Measurements from ENCODE around the gene ALK. TPM values are rescaled to one million over a fixed set of nuclear protein-coding genes. Genes with fewer than 3 reads are reported as not detected.

ALK gene
- total RNA-seq, 4 donors from 2014 or later = 0.66 TPM; not detected in 3

DNA sequence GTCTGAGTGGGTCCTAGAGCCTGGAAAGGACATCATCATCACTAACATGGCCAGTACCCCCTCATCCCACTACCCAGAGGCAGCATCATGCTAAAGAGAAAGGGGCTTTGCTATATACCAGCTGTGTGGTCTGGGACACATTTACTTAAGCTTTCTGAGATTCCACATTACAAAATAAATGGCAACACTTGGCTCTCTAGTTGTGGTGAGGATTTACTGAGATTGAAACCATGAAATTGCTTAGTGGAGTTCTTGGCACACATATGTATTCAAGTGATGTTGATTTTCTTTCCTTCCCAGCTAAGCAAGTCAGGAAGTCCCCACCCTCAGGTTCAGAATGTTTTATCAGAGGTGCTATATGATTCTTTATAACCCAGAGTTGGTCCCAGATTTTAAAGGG is 444.2 kb downstream of the ALK start:
- TF ChIP-seq POLR2A (IDR thresholded peaks at IDR 0.05) (no peak), CTCF (IDR thresholded peaks at IDR 0.05) (no peak)
- DNase-seq (ENCODE audit: low spot score in 2 of 2) = no peak
- no peak overlapping the region for H3K4me3 ChIP-seq (ENCODE audit: low read depth, poor library complexity, severe bottlenecking)
- intact Hi-C loops (cut with DNase I; ENCODE audit: low total_unique reads) = no loop called here

DNA sequence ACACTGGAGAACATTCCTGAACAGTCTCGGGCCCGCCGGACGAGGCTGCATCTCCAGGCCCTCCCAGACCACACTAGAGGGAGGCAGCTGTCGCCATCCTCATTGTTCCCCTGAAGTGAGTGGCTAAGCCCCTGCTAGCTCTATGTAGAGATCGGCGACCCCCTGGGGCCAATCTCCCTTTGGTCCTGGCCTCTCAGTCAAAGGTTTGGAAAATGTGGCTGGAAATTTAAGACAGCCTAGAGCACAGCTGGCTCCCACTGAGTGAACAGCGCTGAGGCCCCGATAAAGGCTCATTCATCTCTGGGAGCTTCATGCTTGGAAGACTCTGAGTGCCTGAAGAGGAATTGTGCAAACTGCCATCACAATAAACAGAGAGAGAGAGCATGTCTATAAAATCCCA is 445.9 kb downstream of the ALK start:
- no peak overlapping the region for H3K4me3 ChIP-seq (ENCODE audit: low read depth, poor library complexity, severe bottlenecking)
- intact Hi-C loops (cut with DNase I; ENCODE audit: low total_unique reads) = no loop called here
- DNase-seq (ENCODE audit: low spot score in 2 of 2) = no peak
- TF ChIP-seq CTCF (IDR thresholded peaks at IDR 0.05) = no peak
- no peak for TF ChIP-seq POLR2A (IDR thresholded peaks at IDR 0.05)
- 66 to 85% methylated on average over 9 of the region's 9 CpGs for WGBS, 2 donors

DNA sequence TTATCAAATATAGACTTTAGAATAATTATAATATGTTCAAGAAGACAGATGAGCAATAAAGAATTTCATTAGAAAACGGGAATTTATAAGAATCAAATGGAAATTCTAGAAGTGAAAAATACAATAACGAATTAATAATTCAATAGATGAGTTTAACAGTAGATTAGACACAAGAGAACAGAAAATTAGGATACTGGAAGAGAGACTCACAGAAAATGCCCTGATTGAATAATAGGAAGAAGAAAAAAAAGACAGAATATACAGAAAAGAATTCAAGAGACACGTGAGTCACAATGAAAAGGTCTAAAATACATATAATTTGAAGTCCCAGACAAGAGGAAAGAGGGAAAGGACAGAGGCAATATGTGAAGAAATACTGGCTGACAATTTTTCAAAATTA is 451.4 kb downstream of the ALK start:
- 65 to 68% methylated on average over 3 of the region's 3 CpGs for WGBS, 2 donors
- no peak for DNase-seq (ENCODE audit: low spot score in 2 of 2)
- no peak overlapping the region for H3K4me3 ChIP-seq (ENCODE audit: low read depth, poor library complexity, severe bottlenecking)
- TF ChIP-seq CTCF (IDR thresholded peaks at IDR 0.05) (no peak), POLR2A (IDR thresholded peaks at IDR 0.05) (no peak)
- intact Hi-C loops (cut with DNase I; ENCODE audit: low total_unique reads) = no loop called here

DNA sequence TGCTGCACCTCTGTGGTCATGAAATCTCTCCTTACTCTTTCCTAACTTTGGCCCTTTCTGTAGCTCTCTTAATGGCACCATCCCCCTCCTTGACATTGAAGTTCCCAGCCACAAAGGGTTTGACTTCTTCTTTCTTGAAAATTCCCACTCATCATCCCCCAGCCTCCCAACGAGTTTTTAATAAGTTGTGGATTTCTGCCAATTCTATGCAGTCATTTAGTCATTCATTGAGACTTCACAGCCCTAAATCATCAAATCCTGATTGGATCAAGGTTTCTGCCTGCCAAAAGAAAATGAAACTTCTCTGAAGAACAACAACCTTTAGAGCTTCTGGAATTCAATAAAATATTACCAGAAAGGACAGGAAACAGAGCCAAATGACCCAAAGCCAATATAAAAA is 451.9 kb downstream of the ALK start:
- no peak for DNase-seq (ENCODE audit: low spot score in 2 of 2)
- H3K4me3 ChIP-seq (ENCODE audit: low read depth, poor library complexity, severe bottlenecking) = no peak overlapping the region
- no peak for TF ChIP-seq POLR2A (IDR thresholded peaks at IDR 0.05)
- TF ChIP-seq CTCF (IDR thresholded peaks at IDR 0.05) = no peak
- WGBS, 2 donors = 12 to 14% methylated on average over 1 of the region's 1 CpG
- intact Hi-C loops (cut with DNase I; ENCODE audit: low total_unique reads) = no loop called here

DNA sequence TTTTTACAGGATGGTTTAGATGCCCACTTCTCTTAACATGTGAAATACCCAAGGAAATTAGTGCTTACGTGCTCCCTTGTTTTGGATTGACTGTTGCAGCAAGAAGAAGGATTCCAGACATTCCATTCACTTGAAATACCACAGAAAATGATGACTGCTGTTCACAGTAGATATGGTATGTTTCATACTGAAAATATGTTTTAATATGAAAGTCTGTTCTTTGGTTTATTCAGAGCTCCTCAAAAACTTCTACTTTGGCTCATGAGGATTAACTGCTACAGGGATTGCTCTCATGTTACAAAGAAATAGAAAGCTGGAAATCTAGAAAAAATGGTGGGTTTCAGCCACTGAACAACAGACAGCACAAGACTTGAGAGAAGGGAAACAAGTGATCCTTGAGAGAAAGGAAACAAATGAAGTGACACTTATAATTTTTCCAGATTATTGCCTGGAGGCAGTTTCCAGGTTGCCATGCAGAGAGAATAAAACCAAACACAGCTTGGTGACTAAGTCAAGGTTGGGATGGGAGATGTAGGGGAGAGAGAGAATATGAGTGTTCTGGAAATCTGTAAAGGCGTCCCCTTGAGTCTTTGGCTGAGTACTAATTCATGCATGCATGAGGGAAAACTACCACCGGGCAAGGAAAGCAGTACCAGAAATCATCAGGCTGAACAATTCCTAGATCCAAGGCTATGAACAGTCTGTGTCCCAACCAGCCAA is 458.0 kb downstream of the ALK start:
- DNase-seq (ENCODE audit: low spot score in 2 of 2) = no peak
- intact Hi-C loops (cut with DNase I; ENCODE audit: low total_unique reads) = no loop called here
- no peak overlapping the region for H3K4me3 ChIP-seq (ENCODE audit: low read depth, poor library complexity, severe bottlenecking)
- WGBS, 2 donors = 65 to 71% methylated on average over 3 of the region's 3 CpGs
- TF ChIP-seq CTCF (IDR thresholded peaks at IDR 0.05) = no peak
- TF ChIP-seq POLR2A (IDR thresholded peaks at IDR 0.05) = no peak

GRCh38 chr2:29462293-29462692 is 459.1 kb downstream of the ALK start:
- TF ChIP-seq CTCF (IDR thresholded peaks at IDR 0.05) (no peak), POLR2A (IDR thresholded peaks at IDR 0.05) (no peak)
- DNase-seq (ENCODE audit: low spot score in 2 of 2) = no peak
- intact Hi-C loops (cut with DNase I; ENCODE audit: low total_unique reads) = no loop called here
- WGBS, 2 donors = 83 to 87% methylated on average over 5 of the region's 5 CpGs
- H3K4me3 ChIP-seq (ENCODE audit: low read depth, poor library complexity, severe bottlenecking) = no peak overlapping the region
